ENCODE data around the gene SPECC1L. TPM values are rescaled to one million over a fixed set of nuclear protein-coding genes. Genes with fewer than 3 reads are reported as not detected.
A peak's percentile ranks its signal among the peaks of the same experiment; 100 is the strongest.

The SPECC1L gene
- total and polyA plus RNA-seq, 10 of the 15 experiments (the other 5 are each of a cell fraction or from before 2014, with no cell fraction given): 1.9 to 40.6 (median 19.1) TPM

DNA sequence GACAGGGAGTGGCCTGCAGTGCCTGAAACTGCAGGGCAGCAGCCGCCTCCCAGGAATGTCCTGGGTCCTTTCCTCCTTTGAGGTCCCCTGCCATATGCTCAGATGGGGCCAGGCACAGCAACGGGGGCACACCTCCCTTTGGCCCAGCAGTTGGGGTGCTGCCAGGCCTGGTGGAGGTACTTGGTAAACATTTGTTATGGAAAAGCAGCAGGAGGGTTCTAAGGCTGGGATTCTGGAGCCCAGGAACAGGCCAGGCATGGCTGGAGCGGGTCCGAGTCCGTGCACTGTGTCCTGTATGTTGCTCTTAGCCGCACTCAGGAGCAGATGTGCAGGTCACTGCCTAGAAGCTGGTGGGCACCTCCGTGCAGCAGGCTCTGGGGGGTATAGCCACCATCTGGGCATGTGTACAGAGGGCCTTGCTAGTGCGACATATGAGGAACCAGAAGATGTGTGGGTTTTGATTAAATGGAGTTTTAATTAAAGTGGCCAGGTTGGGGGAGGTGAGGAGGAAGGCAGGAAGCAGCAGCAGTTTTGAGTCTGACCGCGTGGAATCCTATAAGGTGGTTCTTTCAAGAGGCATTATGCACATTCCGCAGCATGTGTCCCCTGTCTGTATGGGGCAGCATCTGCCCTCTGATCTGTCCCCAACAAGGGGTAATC is 158.2 kb downstream of the SPECC1L start:
- Histone ChIP-seq H3K79me2 (ENCODE audit: control insufficient read depth, insufficient read depth, low read length) (peaks cover 87% of the 10 kb centered on the region), H2AFZ (ENCODE audit: control insufficient read depth, low read depth, low read length) (peak overlapping the region; percentile 8; the same call in 1 of the 2 replicates), H4K20me1 (ENCODE audit: control insufficient read depth, insufficient read depth) (no peaks in the 10 kb centered on the region), H3K9ac (ENCODE audit: control insufficient read depth, insufficient read depth, low read length) (peak overlapping the region; percentile 73), H3K4me1 (ENCODE audit: control insufficient read depth, insufficient read depth, low read length) (peaks cover 57% of the 10 kb centered on the region), H3K27ac (ENCODE audit: control insufficient read depth, insufficient read depth) (peak overlapping the region; percentile 89), H3K36me3 (ENCODE audit: control insufficient read depth in 2 of 2, insufficient read depth in 2 of 2, low read length in 1 of 2) (peaks cover 0 to 5% of the 10 kb centered on the region in 2 experiments; a peak in 2 of 4 replicates), H3K9me3 (replicated peaks; ENCODE audit: control insufficient read depth, insufficient read depth, low read length) (no peaks in the 10 kb centered on the region), H3K4me2 (ENCODE audit: control insufficient read depth, insufficient read depth) (peak overlapping the region; percentile 83), H3K4me3 (peak overlapping the region; percentile 60), H3K27me3 (replicated peaks in 1 of 2; ENCODE audit: control insufficient read depth in 2 of 2, insufficient read depth in 2 of 2, low read length in 1 of 2) (no peaks in the 10 kb centered on the region)
- FAIRE-seq: no peak
- ChIA-PET RAD21 (ENCODE audit: unreplicated experiment) (interaction anchor here (0.7 to 10.4 kb wide), 9 partner anchors 9 to 126 kb away, joined by 3 to 107 read pairs (median 6); partner anchors contain the start of gene GUCD1), POLR2A (interaction anchor here (1.1 to 3.0 kb wide), 8 partner anchors 9 to 626 kb away, joined by 3 to 24 read pairs (median 7); no protein-coding TSS in a partner anchor), SMC1A (ENCODE audit: uncharacterized antibody, unreplicated experiment) (interaction anchor here (1.2 to 10.4 kb wide), 7 partner anchors 8 to 94 kb away, joined by 3 to 122 read pairs (median 14); no protein-coding TSS in a partner anchor), CTCF (interaction anchor here (0.5 to 19.9 kb wide), 10 partner anchors 8 to 705 kb away, joined by 3 to 332 read pairs (median 4); no protein-coding TSS in a partner anchor)
- intact Hi-C loops (cut with micrococcal nuclease; ENCODE audit: unreplicated experiment): no loop called here
- ATAC-seq: no peak
- TF ChIP-seq SIN3A (IDR thresholded peaks at IDR 0.05; ENCODE audit: low read depth, low read length) (no peak), EED (IDR thresholded peaks at IDR 0.05; ENCODE audit: low read depth) (0 out of 2 replicates have a peak, but pooled peaks have one; percentile 11)
- TF ChIP-seq, protein P1, sequence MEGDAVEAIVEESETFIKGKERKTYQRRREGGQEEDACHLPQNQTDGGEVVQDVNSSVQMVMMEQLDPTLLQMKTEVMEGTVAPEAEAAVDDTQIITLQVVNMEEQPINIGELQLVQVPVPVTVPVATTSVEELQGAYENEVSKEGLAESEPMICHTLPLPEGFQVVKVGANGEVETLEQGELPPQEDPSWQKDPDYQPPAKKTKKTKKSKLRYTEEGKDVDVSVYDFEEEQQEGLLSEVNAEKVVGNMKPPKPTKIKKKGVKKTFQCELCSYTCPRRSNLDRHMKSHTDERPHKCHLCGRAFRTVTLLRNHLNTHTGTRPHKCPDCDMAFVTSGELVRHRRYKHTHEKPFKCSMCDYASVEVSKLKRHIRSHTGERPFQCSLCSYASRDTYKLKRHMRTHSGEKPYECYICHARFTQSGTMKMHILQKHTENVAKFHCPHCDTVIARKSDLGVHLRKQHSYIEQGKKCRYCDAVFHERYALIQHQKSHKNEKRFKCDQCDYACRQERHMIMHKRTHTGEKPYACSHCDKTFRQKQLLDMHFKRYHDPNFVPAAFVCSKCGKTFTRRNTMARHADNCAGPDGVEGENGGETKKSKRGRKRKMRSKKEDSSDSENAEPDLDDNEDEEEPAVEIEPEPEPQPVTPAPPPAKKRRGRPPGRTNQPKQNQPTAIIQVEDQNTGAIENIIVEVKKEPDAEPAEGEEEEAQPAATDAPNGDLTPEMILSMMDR (IDR thresholded peaks at IDR 0.05 in 2 of 3, conservative IDR thresholded peaks at IDR 0.05 in 1 of 3; ENCODE audit: control insufficient read depth in 2 of 3, extremely low read depth in 1 of 3, insufficient read depth in 1 of 3, low read depth in 3 of 3, low read length in 3 of 3): 0 out of 6 replicates have a peak, but pooled peaks of 1 of the 3 experiments have one; percentile 0
- 74% methylated on average over 11 of the region's 11 CpGs for WGBS (ENCODE audit: insufficient coverage, insufficient replicate concordance, low lambda C conversion rate, missing lambda C conversion rate)
- DNase-seq (ENCODE audit: low read depth, low spot score): no peak
- in situ Hi-C loops (cut with MboI): no loop called here
- TSS peak; percentile 41 for BruUV-seq (replicated peaks)
